ENCODE measurements around the gene RNF114.

GRCh38 chr20:49987015-49987867, 51.0 kb downstream of the RNF114 start:
- TF ChIP-seq CTCF (conservative IDR thresholded peaks at IDR 0.05; ENCODE audit: low read depth, low read length) (no peak), EZH2 (IDR thresholded peaks at IDR 0.05; ENCODE audit: borderline replicate concordance, low read depth, low read length, poor library complexity, severe bottlenecking) (no peak)
